Measurements from ENCODE around the gene COX6A2.

Gene COX6A2
- 0 reads per million in 2 experiments for total RNA-seq

- no peak for DNase-seq (ENCODE audit: low read depth)
Measured at GRCh38 chr16:31428279-31428597, at the start of gene COX6A2. Gene COX6A2 (minus strand): TSS chr16:31428360. CDS start chr16:31428325, 35 bp downstream.

GRCh38 chr16:31477220-31478216, 49.4 kb upstream of the COX6A2 start:
- no peak for DNase-seq (ENCODE audit: low read depth)

DNA sequence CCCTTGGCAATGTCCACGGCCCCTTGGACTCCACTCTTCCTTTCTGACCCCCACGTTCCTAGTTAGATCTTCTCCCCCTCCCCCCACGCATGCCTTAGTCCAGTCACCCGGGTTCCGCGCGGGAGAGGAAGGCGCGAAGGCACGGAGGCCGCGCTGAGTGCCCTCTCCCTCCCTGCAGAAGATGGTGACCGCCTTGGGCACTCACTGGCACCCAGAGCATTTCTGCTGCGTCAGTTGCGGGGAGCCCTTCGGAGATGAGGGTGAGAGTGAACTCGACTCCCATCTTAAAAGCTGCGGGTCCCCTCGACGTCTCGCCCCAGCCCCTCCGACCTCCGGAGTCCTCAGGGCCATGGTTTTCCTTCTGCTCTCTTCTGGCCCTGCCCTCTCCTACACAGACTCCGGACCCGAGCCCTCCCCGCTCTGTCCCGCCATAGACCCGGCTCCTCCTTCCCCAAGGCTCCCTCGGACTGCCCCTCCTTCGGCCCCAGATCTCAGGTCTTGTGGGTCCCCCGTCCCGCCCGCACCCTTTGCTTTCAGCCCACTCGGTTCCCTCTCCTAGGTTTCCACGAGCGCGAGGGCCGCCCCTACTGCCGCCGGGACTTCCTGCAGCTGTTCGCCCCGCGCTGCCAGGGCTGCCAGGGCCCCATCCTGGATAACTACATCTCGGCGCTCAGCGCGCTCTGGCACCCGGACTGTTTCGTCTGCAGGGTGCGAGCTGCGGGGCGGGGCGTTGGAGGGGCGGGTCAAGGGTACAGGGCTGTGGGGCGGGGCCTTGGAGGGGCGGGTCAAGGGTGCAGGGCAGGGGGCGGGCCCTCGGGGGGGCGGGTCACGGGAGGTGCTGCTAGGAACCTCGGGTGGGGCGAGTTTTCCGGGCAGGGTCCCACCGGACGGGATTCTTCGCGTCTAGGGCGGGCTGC, 48.4 kb upstream of the COX6A2 start:
- peak; percentile 82 for DNase-seq (ENCODE audit: low read depth)

DNA sequence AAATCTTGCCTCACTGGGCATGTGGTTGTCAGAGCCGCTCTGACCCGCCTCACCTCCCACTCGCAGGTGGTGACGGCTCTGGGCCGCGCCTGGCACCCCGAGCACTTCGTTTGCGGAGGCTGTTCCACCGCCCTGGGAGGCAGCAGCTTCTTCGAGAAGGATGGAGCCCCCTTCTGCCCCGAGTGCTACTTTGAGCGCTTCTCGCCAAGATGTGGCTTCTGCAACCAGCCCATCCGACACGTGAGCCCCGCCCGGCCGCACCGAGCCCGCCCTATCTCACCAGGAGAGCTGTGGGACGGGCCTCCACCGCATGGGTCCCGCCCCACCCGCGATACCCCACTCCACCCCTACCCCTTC, 47.8 kb upstream of the COX6A2 start:
- DNase-seq (ENCODE audit: low read depth), result no peak

DNA sequence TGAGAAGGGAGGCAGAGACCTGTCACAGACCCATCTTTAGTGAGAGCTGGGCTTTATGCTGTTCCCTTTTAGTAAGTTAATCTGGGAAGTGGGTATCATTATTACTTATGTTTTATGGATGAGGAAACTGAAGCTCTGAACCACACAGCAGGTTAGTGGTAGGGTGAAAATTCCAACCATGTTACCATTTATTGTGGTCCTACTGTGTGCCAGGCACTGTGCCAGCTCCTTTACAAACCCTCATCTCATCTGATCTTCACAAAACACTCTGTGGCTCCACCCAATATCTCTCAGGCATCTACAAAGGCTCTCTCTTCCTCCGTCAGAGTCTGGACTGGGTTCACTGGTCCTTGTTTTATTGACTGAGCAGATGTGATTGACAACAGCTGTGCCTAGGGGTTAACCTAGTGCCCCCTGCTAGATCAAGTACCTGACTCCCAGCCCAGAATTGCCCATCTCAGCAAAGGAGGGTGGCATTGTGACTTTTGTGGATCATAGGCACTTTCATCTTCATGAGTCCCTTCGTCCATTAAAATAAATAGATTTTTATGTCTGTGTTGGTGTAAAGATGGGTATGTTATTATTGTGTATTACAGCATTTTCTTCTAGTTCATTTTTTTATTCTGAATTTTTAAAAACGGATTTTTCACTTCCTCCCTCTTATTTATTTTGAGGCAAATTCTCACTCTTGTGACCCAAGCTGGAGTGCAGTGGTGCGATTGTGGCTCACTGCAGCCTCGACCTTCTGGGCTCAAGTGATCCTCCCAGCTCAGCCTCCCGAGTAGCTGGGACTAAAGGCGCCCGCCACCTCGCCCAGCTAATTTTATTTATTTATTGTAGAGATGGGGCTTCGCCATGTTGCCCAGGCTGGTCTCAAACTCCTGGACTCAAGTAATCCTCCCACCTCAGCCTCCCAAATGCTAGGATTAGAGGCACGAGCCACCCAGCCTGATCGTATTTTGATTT, 46.9 kb upstream of the COX6A2 start:
- no peak for DNase-seq (ENCODE audit: low read depth)

DNA sequence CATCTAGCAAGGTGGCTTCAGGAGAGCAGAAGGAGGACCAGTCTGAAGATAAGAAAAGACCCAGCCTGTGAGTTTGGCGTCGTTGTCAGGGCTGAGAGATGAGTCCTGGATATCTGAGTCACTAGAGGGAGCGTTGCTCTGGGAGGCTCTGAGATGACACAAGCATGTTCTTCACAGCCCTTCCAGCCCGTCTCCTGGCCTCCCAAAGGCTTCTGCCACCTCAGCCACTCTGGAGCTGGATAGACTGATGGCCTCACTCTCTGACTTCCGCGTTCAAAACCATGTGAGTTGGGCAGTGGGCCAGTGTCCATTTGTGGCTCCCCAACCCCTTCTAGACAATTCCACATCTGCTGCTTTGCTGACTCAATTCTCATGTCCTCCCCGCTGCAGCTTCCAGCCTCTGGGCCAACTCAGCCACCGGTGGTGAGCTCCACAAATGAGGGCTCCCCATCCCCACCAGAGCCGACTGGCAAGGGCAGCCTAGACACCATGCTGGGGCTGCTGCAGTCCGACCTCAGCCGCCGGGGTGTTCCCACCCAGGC, 46.1 kb upstream of the COX6A2 start:
- no peak for DNase-seq (ENCODE audit: low read depth)

- no peak for DNase-seq (ENCODE audit: low read depth)
Measured at GRCh38 chr16:31473264-31473984, 45.3 kb upstream of the COX6A2 start.

GRCh38 chr16:31472709-31473203, 44.6 kb upstream of the COX6A2 start:
- DNase-seq (ENCODE audit: low read depth), result peak; percentile 31

GRCh38 chr16:31471875-31472708, 43.9 kb upstream of the COX6A2 start, which contains the start of gene TGFB1I1:
Gene TGFB1I1 (plus strand): TSS chr16:31472152. CDS start chr16:31472189, 37 bp downstream.
- DNase-seq (ENCODE audit: low read depth), result no peak

DNA sequence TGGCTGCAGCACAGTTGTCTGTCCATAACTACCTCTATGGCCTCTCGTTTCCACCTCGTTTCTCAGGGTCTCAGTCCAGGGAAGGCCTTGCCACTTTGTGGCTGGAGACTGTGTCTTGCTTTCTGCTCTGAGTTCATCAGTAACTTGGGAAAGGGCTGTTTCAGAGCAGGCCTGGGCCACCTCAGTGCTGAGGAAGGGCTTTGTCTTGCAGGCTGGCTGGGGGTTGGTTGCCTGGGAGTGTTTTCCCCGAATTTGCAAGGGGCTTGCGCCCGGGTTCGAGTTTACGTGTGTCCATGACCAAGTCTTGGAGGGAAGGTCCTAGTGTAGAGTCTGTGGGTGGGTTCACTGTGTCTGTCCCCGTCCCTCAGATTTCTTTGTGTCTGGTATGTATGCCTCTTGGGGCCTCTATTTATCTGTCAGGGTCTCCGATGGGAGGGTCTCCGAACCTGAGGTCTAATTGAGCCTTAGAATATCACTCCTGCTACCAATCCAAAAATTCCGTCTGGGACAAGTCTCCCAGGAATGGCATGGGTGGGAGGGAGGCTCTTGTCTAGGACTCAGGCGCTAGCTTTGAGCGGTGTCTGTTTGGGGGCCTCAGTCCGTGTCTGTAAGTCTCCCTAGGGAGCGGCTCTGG, 43.2 kb upstream of the COX6A2 start:
- no peak for DNase-seq (ENCODE audit: low read depth)

GRCh38 chr16:31470615-31471014, 42.5 kb upstream of the COX6A2 start:
- no peak for DNase-seq (ENCODE audit: low read depth)

- DNase-seq (ENCODE audit: low read depth), result no peak
Measured at GRCh38 chr16:31467858-31468257, 39.7 kb upstream of the COX6A2 start.

DNA sequence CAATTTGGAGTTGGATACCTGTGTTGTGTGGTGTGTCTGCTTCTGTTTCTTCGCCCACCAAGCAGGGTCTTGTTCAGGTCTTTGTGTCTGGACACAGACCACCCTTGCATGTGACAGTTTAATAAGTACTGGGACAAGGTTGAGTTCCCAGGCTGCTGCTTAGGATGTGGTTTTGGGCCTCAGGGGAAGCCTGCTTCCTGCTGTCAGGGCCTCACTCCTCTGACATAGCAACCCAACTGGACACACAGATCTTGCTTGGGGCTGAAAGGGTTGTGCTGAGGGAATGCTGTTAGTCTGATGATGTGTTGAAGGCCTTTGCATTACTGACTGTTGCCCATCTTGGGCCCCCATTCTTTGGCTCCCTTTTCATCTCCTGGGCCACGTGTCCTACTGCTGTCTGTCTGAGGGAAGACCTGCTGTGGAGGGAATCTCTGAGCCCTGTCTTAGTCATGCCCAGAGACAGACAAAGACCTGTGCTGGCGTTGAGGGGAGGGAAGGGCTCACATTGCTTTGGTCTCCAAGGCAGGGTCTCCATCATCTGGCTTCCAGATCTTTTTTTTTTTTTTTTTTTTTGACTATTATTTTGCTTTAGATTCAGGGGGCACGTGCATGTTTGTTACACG, 39.1 kb upstream of the COX6A2 start:
- DNase-seq (ENCODE audit: low read depth), result no peak

DNA sequence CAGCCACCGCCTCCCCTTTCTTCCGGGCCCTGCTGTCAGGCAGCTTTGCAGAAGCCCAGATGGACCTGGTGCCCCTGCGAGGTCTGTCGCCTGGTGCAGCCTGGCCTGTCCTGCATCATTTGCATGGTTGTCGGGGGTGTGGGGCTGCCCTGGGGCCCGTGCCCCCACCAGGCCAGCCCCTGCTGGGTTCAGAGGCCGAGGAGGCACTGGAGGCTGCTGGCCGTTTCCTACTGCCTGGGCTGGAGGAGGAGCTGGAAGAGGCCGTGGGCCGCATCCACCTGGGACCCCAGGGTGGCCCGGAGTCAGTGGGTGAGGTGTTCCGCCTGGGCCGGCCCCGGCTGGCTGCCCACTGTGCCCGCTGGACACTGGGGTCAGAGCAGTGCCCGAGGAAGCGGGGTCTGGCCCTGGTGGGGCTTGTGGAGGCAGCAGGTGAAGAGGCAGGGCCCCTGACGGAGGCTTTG, 38.3 kb upstream of the COX6A2 start:
- no peak for DNase-seq (ENCODE audit: low read depth)

GRCh38 chr16:31465788-31466370, 37.7 kb upstream of the COX6A2 start:
- DNase-seq (ENCODE audit: low read depth), result no peak

GRCh38 chr16:31464781-31465260, 36.7 kb upstream of the COX6A2 start:
- no peak for DNase-seq (ENCODE audit: low read depth)

DNA sequence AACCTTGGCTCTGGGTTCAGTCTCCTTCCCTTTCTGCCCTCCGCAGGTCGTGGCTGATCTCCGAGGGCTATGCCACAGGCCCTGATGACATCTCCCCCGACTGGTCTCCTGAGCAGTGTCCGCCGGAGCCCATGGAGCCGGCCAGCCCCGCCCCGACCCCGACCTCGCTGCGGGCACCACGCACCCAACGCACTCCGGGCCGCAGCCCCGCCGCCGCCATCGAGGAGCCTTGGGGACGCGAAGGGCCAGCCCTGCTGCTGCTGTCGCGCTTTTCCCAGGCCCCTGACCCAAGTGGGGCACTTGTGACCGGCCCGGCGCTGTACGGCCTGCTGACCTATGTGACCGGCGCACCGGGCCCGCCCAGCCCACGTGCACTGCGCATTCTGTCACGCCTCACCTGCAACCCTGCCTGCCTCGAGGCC, 36.2 kb upstream of the COX6A2 start:
- no peak for DNase-seq (ENCODE audit: low read depth)
